ENCODE results near the gene KCTD1.

DNA sequence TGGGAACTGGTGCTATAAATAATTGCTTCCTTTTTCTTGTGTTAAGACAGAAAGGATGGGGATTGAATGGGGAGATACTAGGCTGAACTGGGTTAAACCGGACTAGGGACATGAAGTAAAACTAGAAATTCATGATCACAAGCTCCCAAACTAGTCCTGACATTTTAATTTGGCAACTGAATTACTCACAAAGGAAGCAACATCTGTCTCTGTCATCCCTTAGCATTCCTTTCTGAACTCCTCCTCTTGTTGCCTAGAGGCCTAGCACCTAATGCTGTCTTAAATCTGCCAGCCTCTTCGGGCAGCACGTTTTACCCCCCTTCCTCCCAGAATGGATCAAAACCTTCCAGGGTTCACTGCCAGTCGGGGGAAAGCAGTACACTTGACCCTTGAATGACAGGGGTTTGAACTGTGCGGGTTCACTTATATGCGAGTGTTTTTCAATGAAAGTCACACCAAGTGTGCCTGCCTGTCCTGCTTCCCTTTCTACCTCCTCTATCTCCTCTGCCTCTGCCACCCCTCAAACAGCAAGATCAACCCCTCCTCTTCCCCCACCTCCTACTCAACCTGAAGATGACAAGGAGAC is 8.2 kb downstream of the KCTD1 start:
- TF ChIP-seq, protein P1, sequence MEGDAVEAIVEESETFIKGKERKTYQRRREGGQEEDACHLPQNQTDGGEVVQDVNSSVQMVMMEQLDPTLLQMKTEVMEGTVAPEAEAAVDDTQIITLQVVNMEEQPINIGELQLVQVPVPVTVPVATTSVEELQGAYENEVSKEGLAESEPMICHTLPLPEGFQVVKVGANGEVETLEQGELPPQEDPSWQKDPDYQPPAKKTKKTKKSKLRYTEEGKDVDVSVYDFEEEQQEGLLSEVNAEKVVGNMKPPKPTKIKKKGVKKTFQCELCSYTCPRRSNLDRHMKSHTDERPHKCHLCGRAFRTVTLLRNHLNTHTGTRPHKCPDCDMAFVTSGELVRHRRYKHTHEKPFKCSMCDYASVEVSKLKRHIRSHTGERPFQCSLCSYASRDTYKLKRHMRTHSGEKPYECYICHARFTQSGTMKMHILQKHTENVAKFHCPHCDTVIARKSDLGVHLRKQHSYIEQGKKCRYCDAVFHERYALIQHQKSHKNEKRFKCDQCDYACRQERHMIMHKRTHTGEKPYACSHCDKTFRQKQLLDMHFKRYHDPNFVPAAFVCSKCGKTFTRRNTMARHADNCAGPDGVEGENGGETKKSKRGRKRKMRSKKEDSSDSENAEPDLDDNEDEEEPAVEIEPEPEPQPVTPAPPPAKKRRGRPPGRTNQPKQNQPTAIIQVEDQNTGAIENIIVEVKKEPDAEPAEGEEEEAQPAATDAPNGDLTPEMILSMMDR (IDR thresholded peaks at IDR 0.05), result no peak
- no peak for TF ChIP-seq EP300 (IDR thresholded peaks at IDR 0.05)
- no peak for TF ChIP-seq POLR2AphosphoS5 (IDR thresholded peaks at IDR 0.05)
- no peak for TF ChIP-seq POLR2A (IDR thresholded peaks at IDR 0.05)

All from stomach (tissue), 4 donors.